HG03378 (cell line): ENCODE results near the gene MAP2K4.
"Not testable (repeated sequence)": the region's sequence is repeated elsewhere in the genome, so short reads cannot be mapped to it uniquely, and the experiment has no call there.

ENCODE experiments used
- ATAC-seq: cut with Tn5 transposase; IDR thresholded peaks from one replicate; pipeline ENCODE4 v1.9.1; 2021; ENCODE audit warnings: mild to moderate bottlenecking, moderate library complexity; ENCODE audit not compliant: unreplicated experiment

Gene MAP2K4

GRCh38 chr17:12137859-12138258, 117.2 kb downstream of the MAP2K4 start:
- no peak for ATAC-seq

GRCh38 chr17:12140685-12141084, 120.0 kb downstream of the MAP2K4 start:
- ATAC-seq, result no peak

DNA sequence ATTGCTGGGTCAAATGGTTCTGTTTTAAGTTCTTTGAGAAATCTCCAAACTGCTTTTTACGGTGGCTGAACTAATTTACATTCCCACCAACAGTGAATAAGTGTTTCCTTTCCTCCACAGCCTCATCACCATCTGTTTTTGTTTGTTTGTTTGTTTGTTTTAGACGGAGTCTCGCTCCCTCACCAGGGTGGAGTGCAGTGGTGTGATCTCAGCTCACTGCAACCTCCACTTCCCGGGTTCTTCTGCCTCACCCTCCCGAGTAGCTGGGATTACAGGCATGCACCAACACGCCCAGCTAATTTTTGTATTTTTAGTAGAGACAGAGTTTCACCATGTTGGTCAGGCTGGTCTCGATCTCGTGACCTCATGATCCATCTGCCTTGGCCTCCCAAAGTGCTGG, 141.5 kb downstream of the MAP2K4 start:
- not testable (repeated sequence) for ATAC-seq

DNA sequence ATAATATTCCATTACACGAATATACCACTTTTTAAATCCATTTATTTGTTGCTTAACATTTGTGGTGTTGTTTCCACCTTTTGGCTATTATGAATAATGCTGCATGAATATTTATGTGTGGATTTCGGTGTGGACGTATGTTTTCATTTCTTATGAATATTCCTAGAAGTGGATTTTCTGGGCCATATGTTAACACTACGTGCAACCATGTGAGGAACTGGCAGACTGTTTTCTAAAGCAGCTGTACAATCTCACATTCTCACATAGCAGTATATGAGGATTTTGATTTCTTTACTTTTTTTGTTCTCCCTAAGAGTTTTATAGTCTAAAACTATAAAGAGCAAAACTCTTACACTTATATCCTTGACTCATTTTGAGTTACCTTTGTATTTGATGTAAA, 143.4 kb downstream of the MAP2K4 start:
- no peak for ATAC-seq

- ATAC-seq, result no peak
Observed at GRCh38 chr17:12178644-12179330, 158.1 kb downstream of the MAP2K4 start.

DNA sequence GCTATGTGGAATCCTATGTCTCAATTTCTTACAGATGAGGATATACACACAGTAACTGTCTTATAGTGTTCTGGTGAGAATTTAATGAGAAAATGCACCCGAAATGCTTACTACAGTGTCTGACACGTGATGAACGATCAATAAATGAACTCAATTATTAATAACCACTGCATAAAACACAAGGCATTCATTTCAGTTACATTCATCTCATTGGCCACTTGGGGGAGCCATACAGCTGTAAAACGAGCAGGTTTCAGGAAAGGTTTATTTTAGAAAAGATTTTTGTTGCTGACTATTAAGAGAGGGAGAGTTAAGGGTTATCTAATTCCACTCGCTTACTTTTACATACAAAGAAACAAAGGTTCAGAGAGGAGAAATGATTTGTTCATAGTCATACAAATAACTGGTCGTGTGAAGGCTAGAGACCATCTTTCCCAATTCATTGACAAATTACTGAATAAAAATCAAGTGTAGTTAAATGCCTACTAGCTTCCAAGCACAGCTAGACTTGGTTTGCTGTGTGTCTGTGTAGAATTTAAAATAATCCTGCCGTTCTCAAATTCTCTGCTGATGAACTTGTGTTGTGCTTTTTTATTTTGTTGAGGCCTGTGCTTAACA, 160.1 kb downstream of the MAP2K4 start:
- no peak for ATAC-seq

- no peak for ATAC-seq
Observed at GRCh38 chr17:12187658-12188057, 167.0 kb downstream of the MAP2K4 start.

GRCh38 chr17:12193144-12193735, 172.6 kb downstream of the MAP2K4 start:
- no peak for ATAC-seq
